Measurements from ENCODE around the gene PTPN2. TPM values are rescaled to one million over a fixed set of nuclear protein-coding genes. Genes with fewer than 3 reads are reported as not detected.

The PTPN2 gene
- polyA plus RNA-seq, 1 experiment = 25.9 TPM

GRCh38 chr18:12911929-12912703, 28.1 kb upstream of the PTPN2 start:
- TF ChIP-seq CTCF (IDR thresholded peaks at IDR 0.05; ENCODE audit: low read depth, low read length) = no peak
- Histone ChIP-seq H3K27ac (ENCODE audit: low read depth, low read length) (no peak overlapping the region), H3K27me3 (ENCODE audit: control insufficient read depth, insufficient read depth, low read length) (peaks cover 16% of the 10 kb centered on the region), H3K9me3 (ENCODE audit: control insufficient read depth, insufficient read depth, low read length) (peaks cover 18% of the 10 kb centered on the region), H3K4me3 (ENCODE audit: low read depth, low read length) (no peak overlapping the region)
- ChIA-PET POLR2A (no interaction called here), CTCF (no interaction called here)
- DNase-seq (ENCODE audit: low read depth, low spot score) = no peak

GRCh38 chr18:12911025-12911928, 27.2 kb upstream of the PTPN2 start:
- Histone ChIP-seq H3K9me3 (ENCODE audit: control insufficient read depth, insufficient read depth, low read length) (peaks cover 18% of the 10 kb centered on the region), H3K27me3 (ENCODE audit: control insufficient read depth, insufficient read depth, low read length) (peaks cover 14% of the 10 kb centered on the region), H3K4me3 (ENCODE audit: low read depth, low read length) (no peak overlapping the region), H3K27ac (ENCODE audit: low read depth, low read length) (no peak overlapping the region)
- TF ChIP-seq CTCF (IDR thresholded peaks at IDR 0.05; ENCODE audit: low read depth, low read length) = no peak
- DNase-seq (ENCODE audit: low read depth, low spot score) = no peak
- CTCF ChIA-PET = interaction anchor here (0.7 kb wide), 1 partner anchor 518 kb away, joined by 3 read pairs; no protein-coding TSS in a partner anchor
- POLR2A ChIA-PET = no interaction called here

- no peak for DNase-seq (ENCODE audit: low read depth, low spot score)
- no peak for TF ChIP-seq CTCF (IDR thresholded peaks at IDR 0.05; ENCODE audit: low read depth, low read length)
- ChIA-PET POLR2A (no interaction called here), CTCF (interaction anchor here (1.3 to 2.2 kb wide), 2 partner anchors 14 to 15 kb away, joined by 4 to 9 read pairs; no protein-coding TSS in a partner anchor)
- peaks cover 15% of the 10 kb centered on the region for H3K27me3 ChIP-seq (ENCODE audit: control insufficient read depth, insufficient read depth, low read length)
- no peak overlapping the region for H3K4me3 ChIP-seq (ENCODE audit: low read depth, low read length)
- no peak overlapping the region for H3K27ac ChIP-seq (ENCODE audit: low read depth, low read length)
- peaks cover 18% of the 10 kb centered on the region for H3K9me3 ChIP-seq (ENCODE audit: control insufficient read depth, insufficient read depth, low read length)
Measured at GRCh38 chr18:12908706-12909105, 24.7 kb upstream of the PTPN2 start.

GRCh38 chr18:12907258-12907925, 23.4 kb upstream of the PTPN2 start:
- ChIA-PET POLR2A (interaction anchor here (0.8 to 1.5 kb wide), 2 partner anchors 24 to 165 kb away, joined by 3 to 10 read pairs; partner anchors contain the start of gene PTPN2), CTCF (interaction anchor here (1.3 to 2.2 kb wide), 4 partner anchors 9 to 163 kb away, joined by 4 to 9 read pairs (median 6); no protein-coding TSS in a partner anchor)
- no peak overlapping the region for H3K4me3 ChIP-seq (ENCODE audit: low read depth, low read length)
- TF ChIP-seq CTCF (IDR thresholded peaks at IDR 0.05; ENCODE audit: low read depth, low read length) = no peak
- peaks cover 14% of the 10 kb centered on the region for H3K9me3 ChIP-seq (ENCODE audit: control insufficient read depth, insufficient read depth, low read length)
- H3K27ac ChIP-seq (ENCODE audit: low read depth, low read length) = peak overlapping the region; percentile 21
- no peak for DNase-seq (ENCODE audit: low read depth, low spot score)
- H3K27me3 ChIP-seq (ENCODE audit: control insufficient read depth, insufficient read depth, low read length) = peaks cover 13% of the 10 kb centered on the region
